ENCODE data around the gene SLC6A1. TPM values are rescaled to one million over a fixed set of nuclear protein-coding genes. Genes with fewer than 3 reads are reported as not detected.

SLC6A1 gene
- total and polyA plus RNA-seq, 2 of the 13 experiments (the other 11 are each of a cell fraction or from before 2014, with no cell fraction given) = not detected

GRCh38 chr3:11015369-11015768 is 22.8 kb downstream of the SLC6A1 start:
- CTCF ChIA-PET (ENCODE audit: low intra/inter-chr PET ratio, low total read pairs) = no interaction called here
- 34% methylated on average over 16 of the region's 16 CpGs for WGBS (ENCODE audit: low lambda C conversion rate)
- in situ Hi-C loops (cut with HindIII; ENCODE audit: extremely low pct_ligation_motif_present, low pct_unique_long_range_greater_than_20kb) (no loop called here), intact Hi-C loops (cut with micrococcal nuclease; ENCODE audit: unreplicated experiment) (no loop called here)
- Histone ChIP-seq H3K4me2 (ENCODE audit: low read depth, low read length) (no peak overlapping the region), H3K79me2 (ENCODE audit: insufficient read depth, low read length) (no peaks in the 10 kb centered on the region), H3K36me3 (replicated peaks in 1 of 2; ENCODE audit: control insufficient read depth in 1 of 2, insufficient read depth in 2 of 2, low read length in 2 of 2) (no peaks in the 10 kb centered on the region), H2AFZ (ENCODE audit: low read length) (no peak overlapping the region), H3K4me1 (ENCODE audit: insufficient read depth, low read length) (no peaks in the 10 kb centered on the region), H3K4me3 (replicated peaks in 1 of 3; ENCODE audit: insufficient read depth in 1 of 3, low read depth in 2 of 3, low read length in 3 of 3) (no peak overlapping the region), H3K9ac (ENCODE audit: insufficient read depth, low read depth, low read length) (no peak overlapping the region), H3K27ac (ENCODE audit: extremely low read length, insufficient read depth, low read length) (no peak overlapping the region), H3K27me3 (ENCODE audit: control insufficient read depth in 1 of 2, insufficient read depth in 2 of 2, low read length in 2 of 2) (peaks cover 3 to 25% of the 10 kb centered on the region in 2 experiments; a peak in 3 of 5 replicates), H4K20me1 (ENCODE audit: insufficient read depth, low read length) (no peaks in the 10 kb centered on the region), H3K9me3 (ENCODE audit: low read length) (no peaks in the 10 kb centered on the region)
- TF ChIP-seq ZNF569 (CRISPR knock-in tag; IDR thresholded peaks at IDR 0.05; ENCODE audit: borderline replicate concordance) (no peak), ZNF205 (CRISPR knock-in tag; IDR thresholded peaks at IDR 0.05) (no peak), NPAS2 (CRISPR knock-in tag; IDR thresholded peaks at IDR 0.05; ENCODE audit: borderline replicate concordance) (no peak), ZNF280B (CRISPR knock-in tag; IDR thresholded peaks at IDR 0.05; ENCODE audit: borderline replicate concordance) (no peak), PAWR (CRISPR knock-in tag; IDR thresholded peaks at IDR 0.05; ENCODE audit: borderline replicate concordance) (no peak), NFYC (CRISPR knock-in tag; IDR thresholded peaks at IDR 0.05) (no peak), ARNT2 (CRISPR knock-in tag; IDR thresholded peaks at IDR 0.05; ENCODE audit: low read depth) (no peak)
- TF ChIP-seq, protein P1, sequence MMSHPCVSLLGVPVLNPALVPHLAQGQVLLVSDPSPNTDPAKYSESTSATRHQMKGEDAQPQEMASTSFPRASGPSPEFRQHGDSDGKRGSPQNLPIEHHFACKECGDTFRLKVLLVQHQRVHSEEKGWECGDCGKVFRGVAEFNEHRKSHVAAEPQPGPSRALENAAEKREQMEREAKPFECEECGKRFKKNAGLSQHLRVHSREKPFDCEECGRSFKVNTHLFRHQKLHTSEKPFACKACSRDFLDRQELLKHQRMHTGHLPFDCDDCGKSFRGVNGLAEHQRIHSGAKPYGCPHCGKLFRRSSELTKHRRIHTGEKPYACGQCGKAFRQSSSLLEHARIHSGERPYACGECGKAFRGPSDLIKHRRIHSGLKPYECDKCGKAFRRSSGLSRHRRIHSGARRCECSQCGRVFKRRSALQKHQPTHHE (CRISPR knock-in tag; IDR thresholded peaks at IDR 0.05; ENCODE audit: borderline replicate concordance) = no peak
- TF ChIP-seq, protein P2, sequence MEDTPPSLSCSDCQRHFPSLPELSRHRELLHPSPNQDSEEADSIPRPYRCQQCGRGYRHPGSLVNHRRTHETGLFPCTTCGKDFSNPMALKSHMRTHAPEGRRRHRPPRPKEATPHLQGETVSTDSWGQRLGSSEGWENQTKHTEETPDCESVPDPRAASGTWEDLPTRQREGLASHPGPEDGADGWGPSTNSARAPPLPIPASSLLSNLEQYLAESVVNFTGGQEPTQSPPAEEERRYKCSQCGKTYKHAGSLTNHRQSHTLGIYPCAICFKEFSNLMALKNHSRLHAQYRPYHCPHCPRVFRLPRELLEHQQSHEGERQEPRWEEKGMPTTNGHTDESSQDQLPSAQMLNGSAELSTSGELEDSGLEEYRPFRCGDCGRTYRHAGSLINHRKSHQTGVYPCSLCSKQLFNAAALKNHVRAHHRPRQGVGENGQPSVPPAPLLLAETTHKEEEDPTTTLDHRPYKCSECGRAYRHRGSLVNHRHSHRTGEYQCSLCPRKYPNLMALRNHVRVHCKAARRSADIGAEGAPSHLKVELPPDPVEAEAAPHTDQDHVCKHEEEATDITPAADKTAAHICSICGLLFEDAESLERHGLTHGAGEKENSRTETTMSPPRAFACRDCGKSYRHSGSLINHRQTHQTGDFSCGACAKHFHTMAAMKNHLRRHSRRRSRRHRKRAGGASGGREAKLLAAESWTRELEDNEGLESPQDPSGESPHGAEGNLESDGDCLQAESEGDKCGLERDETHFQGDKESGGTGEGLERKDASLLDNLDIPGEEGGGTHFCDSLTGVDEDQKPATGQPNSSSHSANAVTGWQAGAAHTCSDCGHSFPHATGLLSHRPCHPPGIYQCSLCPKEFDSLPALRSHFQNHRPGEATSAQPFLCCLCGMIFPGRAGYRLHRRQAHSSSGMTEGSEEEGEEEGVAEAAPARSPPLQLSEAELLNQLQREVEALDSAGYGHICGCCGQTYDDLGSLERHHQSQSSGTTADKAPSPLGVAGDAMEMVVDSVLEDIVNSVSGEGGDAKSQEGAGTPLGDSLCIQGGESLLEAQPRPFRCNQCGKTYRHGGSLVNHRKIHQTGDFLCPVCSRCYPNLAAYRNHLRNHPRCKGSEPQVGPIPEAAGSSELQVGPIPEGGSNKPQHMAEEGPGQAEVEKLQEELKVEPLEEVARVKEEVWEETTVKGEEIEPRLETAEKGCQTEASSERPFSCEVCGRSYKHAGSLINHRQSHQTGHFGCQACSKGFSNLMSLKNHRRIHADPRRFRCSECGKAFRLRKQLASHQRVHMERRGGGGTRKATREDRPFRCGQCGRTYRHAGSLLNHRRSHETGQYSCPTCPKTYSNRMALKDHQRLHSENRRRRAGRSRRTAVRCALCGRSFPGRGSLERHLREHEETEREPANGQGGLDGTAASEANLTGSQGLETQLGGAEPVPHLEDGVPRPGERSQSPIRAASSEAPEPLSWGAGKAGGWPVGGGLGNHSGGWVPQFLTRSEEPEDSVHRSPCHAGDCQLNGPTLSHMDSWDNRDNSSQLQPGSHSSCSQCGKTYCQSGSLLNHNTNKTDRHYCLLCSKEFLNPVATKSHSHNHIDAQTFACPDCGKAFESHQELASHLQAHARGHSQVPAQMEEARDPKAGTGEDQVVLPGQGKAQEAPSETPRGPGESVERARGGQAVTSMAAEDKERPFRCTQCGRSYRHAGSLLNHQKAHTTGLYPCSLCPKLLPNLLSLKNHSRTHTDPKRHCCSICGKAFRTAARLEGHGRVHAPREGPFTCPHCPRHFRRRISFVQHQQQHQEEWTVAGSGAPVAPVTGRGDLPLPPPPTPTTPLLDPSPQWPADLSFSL (CRISPR knock-in tag; IDR thresholded peaks at IDR 0.05) = no peak
- ATAC-seq (no peak), DNase-seq (ENCODE audit: low spot score) (no peak), FAIRE-seq (no peak)
- POLR2A ChIA-PET = no interaction called here
- no TSS peak for BruUV-seq (replicated peaks)

Data from HepG2 (cell line).